ENCODE data around the gene HLA-DQA1.

DNA sequence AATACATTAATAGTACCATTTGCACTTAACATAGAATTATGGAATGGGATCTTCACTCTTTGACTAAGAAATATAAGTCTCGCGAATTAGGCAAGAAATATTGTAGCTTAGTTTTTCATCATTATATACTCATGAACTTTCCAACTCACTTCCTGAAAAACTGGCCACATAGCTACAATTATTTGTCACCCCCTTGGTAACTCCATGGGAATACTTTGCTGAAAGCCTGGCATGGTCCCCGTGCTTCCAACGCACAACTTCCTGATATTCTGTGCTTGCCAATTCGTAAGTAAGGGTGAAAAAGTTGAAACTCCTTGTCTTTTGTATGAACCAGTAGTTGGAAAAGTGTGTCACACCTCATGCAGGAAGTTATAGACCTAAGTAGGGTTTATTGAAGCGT lies 23.7 kb upstream of the HLA-DQA1 start:
- TF ChIP-seq, protein P1, sequence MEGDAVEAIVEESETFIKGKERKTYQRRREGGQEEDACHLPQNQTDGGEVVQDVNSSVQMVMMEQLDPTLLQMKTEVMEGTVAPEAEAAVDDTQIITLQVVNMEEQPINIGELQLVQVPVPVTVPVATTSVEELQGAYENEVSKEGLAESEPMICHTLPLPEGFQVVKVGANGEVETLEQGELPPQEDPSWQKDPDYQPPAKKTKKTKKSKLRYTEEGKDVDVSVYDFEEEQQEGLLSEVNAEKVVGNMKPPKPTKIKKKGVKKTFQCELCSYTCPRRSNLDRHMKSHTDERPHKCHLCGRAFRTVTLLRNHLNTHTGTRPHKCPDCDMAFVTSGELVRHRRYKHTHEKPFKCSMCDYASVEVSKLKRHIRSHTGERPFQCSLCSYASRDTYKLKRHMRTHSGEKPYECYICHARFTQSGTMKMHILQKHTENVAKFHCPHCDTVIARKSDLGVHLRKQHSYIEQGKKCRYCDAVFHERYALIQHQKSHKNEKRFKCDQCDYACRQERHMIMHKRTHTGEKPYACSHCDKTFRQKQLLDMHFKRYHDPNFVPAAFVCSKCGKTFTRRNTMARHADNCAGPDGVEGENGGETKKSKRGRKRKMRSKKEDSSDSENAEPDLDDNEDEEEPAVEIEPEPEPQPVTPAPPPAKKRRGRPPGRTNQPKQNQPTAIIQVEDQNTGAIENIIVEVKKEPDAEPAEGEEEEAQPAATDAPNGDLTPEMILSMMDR (conservative IDR thresholded peaks at IDR 0.05 in 1 of 2, IDR thresholded peaks at IDR 0.05 in 1 of 2; ENCODE audit: low read depth in 1 of 2, low read length in 2 of 2), result no peak
- TF ChIP-seq EZH2 (IDR thresholded peaks at IDR 0.05; ENCODE audit: low read length, missing control alignments), result no peak
